Measurements from ENCODE around the gene ABTB2. TPM values are rescaled to one million over a fixed set of nuclear protein-coding genes. Genes with fewer than 3 reads are reported as not detected.

Gene ABTB2
- total and polyA plus RNA-seq, 2 of the 8 experiments (the other 6 are each of a cell fraction or from before 2014, with no cell fraction given): 7.7 to 10.2 TPM

DNA sequence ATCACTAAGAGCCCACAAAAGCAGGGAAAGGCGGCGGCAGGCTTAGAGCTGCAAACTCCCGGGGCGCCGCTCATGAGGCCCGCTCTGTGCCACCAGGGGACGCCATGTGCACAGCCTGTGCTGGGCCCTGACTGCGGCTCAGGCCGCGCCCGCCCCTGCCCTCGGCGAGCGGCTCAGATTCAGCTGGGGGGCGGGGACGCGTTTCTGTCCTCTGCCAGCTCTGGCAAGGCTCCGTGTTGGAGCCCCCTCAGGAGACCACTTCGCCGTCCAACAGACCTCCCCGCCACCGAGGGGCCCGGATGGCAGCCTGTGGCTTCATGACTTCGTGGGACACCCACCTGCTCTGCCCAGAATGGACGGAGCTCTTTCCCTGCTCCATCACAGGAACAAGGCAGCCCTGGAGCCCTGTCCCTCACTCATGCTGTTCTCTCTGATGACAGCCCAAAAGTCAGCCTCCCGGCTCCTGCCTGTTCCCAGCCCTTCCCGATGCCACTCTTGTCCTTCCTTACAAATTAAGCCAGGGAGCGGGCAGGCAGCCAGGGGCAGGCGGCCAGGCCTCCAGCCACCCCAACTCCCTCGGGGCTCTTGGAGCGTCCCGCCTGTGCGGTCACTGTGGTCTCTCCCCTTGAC is 183.3 kb downstream of the ABTB2 start:
- H3K23ac ChIP-seq (ENCODE audit: insufficient read length): no peak overlapping the region
- H3K14ac ChIP-seq (ENCODE audit: insufficient read length): no peak overlapping the region
- H2BK20ac ChIP-seq (ENCODE audit: low read length): no peak overlapping the region
- H2BK5ac ChIP-seq (ENCODE audit: low read depth, low read length): no peak overlapping the region
- no peak overlapping the region for H3K18ac ChIP-seq (ENCODE audit: extremely low read depth, low read length)
- H3K27ac ChIP-seq (ENCODE audit: low read depth, low read length): no peak overlapping the region
- peak; percentile 50 to 92 for DNase-seq (ENCODE audit: low read depth in 1 of 2, low spot score in 2 of 2)
- ChIA-PET CTCF (ENCODE audit: partially characterized antibody) (interaction anchor here (0.6 to 5.4 kb wide), 56 partner anchors 10 to 318 kb away, joined by 3 to 92 read pairs (median 5); partner anchors contain the start of gene ABTB2), POLR2A (ENCODE audit: partially characterized antibody) (interaction anchor here (1.0 to 1.7 kb wide), 4 partner anchors 9 to 187 kb away, joined by 3 to 18 read pairs (median 4); partner anchors contain the start of gene ABTB2)
- H3K56ac ChIP-seq (replicated peaks; ENCODE audit: insufficient read length, low read depth, low read length): no peak overlapping the region
- no peak overlapping the region for H4K8ac ChIP-seq (ENCODE audit: extremely low read depth, insufficient read depth, low read length)
- H3K23me2 ChIP-seq (ENCODE audit: low read depth, low read length): no peaks in the 10 kb centered on the region
- no peaks in the 10 kb centered on the region for H3K36me3 ChIP-seq (ENCODE audit: control insufficient read depth in 2 of 4, insufficient read depth in 4 of 4, low read length in 3 of 4)
- no peaks in the 10 kb centered on the region for H3K79me1 ChIP-seq (ENCODE audit: low read depth, low read length)
- H2AK5ac ChIP-seq (ENCODE audit: low read depth, low read length): no peak overlapping the region
- no peak overlapping the region for H4K91ac ChIP-seq (replicated peaks; ENCODE audit: insufficient read length, low read length)
- H2AFZ ChIP-seq (ENCODE audit: low read length): 0 out of 2 replicates have a peak overlapping the region, but pooled peaks have one; percentile 62
- 18% methylated on average over 29 of the region's 33 CpGs; no CpG with 5 or more reads in 1 of the 2 experiments for WGBS, 2 experiments (ENCODE audit: extremely low coverage in 1 of 2, insufficient coverage in 1 of 2, insufficient read length in 1 of 2, insufficient replicate concordance in 2 of 2, low coverage in 1 of 2, low lambda C conversion rate in 2 of 2, missing lambda C conversion rate in 1 of 2)
- H2BK15ac ChIP-seq (ENCODE audit: low read length): no peak overlapping the region
- no peak overlapping the region for H4K5ac ChIP-seq (ENCODE audit: insufficient read length, low read depth, low read length)
- no peaks in the 10 kb centered on the region for H3K79me2 ChIP-seq (ENCODE audit: control insufficient read depth in 1 of 2, insufficient read depth in 2 of 2, low read length in 2 of 2)
- H3K9ac ChIP-seq (replicated peaks in 1 of 4; ENCODE audit: extremely low read depth in 1 of 4, low read depth in 3 of 4, low read length in 3 of 4): no peak overlapping the region
- H3K27me3 ChIP-seq (replicated peaks in 1 of 4; ENCODE audit: control insufficient read depth in 3 of 4, extremely low read depth in 1 of 4, insufficient read depth in 3 of 4, low read length in 3 of 4): no peaks in the 10 kb centered on the region
- no peak overlapping the region for H2BK12ac ChIP-seq (ENCODE audit: low read depth, low read length)
- peak overlapping the region in 3 of 4 experiments; percentile 36 to 54 (median 42); a peak in 6 of 8 replicates for H3K4me3 ChIP-seq (ENCODE audit: extremely low read depth in 1 of 4, insufficient read depth in 2 of 4, low read depth in 3 of 4, low read length in 4 of 4)
- no peaks in the 10 kb centered on the region for H4K20me1 ChIP-seq (replicated peaks in 1 of 2; ENCODE audit: control insufficient read depth in 1 of 2, insufficient read depth in 2 of 2, low read length in 2 of 2)
- no peak overlapping the region for H2BK120ac ChIP-seq (replicated peaks; ENCODE audit: low read depth, low read length)
- H3K4me2 ChIP-seq (ENCODE audit: insufficient read depth in 1 of 2, low read depth in 2 of 2, low read length in 2 of 2): peak overlapping the region; percentile 16 to 88; a peak in 3 of 4 replicates
- no peak overlapping the region for H3K4ac ChIP-seq (replicated peaks; ENCODE audit: insufficient read length, low read depth, low read length)
- H3K9me3 ChIP-seq (ENCODE audit: insufficient read depth in 2 of 2, low read depth in 1 of 2, low read length in 1 of 2): no peaks in the 10 kb centered on the region
- peaks cover 0 to 4% (median 0%) of the 10 kb centered on the region in 4 experiments; a peak in 4 of 7 replicates for H3K4me1 ChIP-seq (replicated peaks in 1 of 4; ENCODE audit: control insufficient read depth in 3 of 4, insufficient read depth in 4 of 4, low read length in 3 of 4)
- no peak for FAIRE-seq
- 0 out of 2 replicates have a peak, but pooled peaks have one; percentile 22 for TF ChIP-seq CEBPB (IDR thresholded peaks at IDR 0.05; ENCODE audit: low read depth, low read length)
- no peak for TF ChIP-seq MAFK (IDR thresholded peaks at IDR 0.05; ENCODE audit: low read depth, low read length)
- TF ChIP-seq BRCA1 (IDR thresholded peaks at IDR 0.05; ENCODE audit: low read depth, low read length): no peak
- TF ChIP-seq EP300 (IDR thresholded peaks at IDR 0.05; ENCODE audit: borderline replicate concordance in 1 of 2, low read depth in 2 of 2, low read length in 2 of 2): peak in 1 of 2 experiments; percentile 27; a peak in 1 of 3 replicates
- TF ChIP-seq SIRT6 (IDR thresholded peaks at IDR 0.05; ENCODE audit: low read length): no peak
- TF ChIP-seq NRF1 (IDR thresholded peaks at IDR 0.05; ENCODE audit: low read depth, low read length): no peak
- peak; percentile 92 to 97 (median 94) for TF ChIP-seq CTCF (IDR thresholded peaks at IDR 0.05; ENCODE audit: control extremely low read depth in 1 of 3, insufficient read depth in 1 of 3, low read depth in 1 of 3, low read length in 3 of 3)
- 0 out of 2 replicates have a peak, but pooled peaks have one; percentile 15 for TF ChIP-seq CREB1 (IDR thresholded peaks at IDR 0.05)
- 0 out of 2 replicates have a peak, but pooled peaks have one; percentile 43 for TF ChIP-seq KDM5A (IDR thresholded peaks at IDR 0.05; ENCODE audit: low read length)
